Measurements from ENCODE around the gene PDSS2. TPM values are rescaled to one million over a fixed set of nuclear protein-coding genes. Genes with fewer than 3 reads are reported as not detected.

The PDSS2 gene
- total and polyA plus RNA-seq, 9 of the 15 experiments (the other 6 are each of a cell fraction or from before 2014, with no cell fraction given): 5.8 to 21.1 (median 12.0) TPM

DNA sequence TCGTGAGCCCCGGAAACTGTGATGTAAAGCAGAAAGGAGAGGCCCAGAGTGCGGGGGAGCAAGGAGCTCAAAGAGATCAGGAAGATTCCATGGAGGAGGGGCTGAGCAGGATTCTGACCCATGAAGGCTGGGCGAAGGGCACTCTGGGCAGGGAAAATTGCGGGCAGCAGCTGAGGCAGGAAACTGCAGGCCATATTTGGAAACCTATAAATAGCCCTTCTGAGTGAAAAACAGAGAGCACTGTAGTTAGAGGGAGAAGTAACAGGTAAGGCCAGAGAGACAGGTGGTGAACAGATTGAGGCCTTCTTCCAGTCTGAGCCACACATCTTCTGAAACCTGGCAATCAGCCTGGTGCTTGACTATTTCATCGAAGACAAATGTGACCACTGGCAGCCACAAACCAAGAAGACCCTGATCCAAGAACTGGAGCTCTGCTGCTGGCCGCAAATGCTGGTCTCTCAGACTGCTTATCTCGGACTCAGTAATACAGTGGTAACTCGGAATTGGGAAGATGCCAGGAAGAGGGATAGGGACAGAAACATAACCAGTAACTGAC, 329.9 kb downstream of the PDSS2 start:
- Histone ChIP-seq H4K20me1 (replicated peaks; ENCODE audit: control insufficient read depth, insufficient read depth, low read length) (no peaks in the 10 kb centered on the region), H3K4me3 (no peak overlapping the region), H3K9ac (ENCODE audit: insufficient read depth in 1 of 2, low read depth in 2 of 2, low read length in 2 of 2) (peak overlapping the region in 1 of 2 experiments; percentile 54; a peak in 1 of 4 replicates), H3K27me3 (ENCODE audit: control insufficient read depth in 2 of 2, insufficient read depth in 2 of 2, low read length in 2 of 2) (no peaks in the 10 kb centered on the region), H3K9me3 (replicated peaks; ENCODE audit: control insufficient read depth, insufficient read depth, low read depth, low read length) (no peaks in the 10 kb centered on the region), H3K9me1 (ENCODE audit: control insufficient read depth, insufficient read depth, low read length) (no peaks in the 10 kb centered on the region), H3K27ac (ENCODE audit: extremely low read depth, low read depth, low read length) (no peak overlapping the region), H3K36me3 (ENCODE audit: control insufficient read depth, insufficient read depth, low read length) (no peaks in the 10 kb centered on the region), H3K4me1 (replicated peaks in 1 of 2; ENCODE audit: control insufficient read depth in 2 of 2, insufficient read depth in 2 of 2, low read length in 2 of 2) (peaks cover 9 to 10% of the 10 kb centered on the region in 2 experiments; a peak in 4 of 5 replicates), H3K79me2 (ENCODE audit: control insufficient read depth, insufficient read depth, low read length) (no peaks in the 10 kb centered on the region), H2AFZ (ENCODE audit: low read depth, low read length) (peak overlapping the region; percentile 78), H3K4me2 (ENCODE audit: insufficient read depth, low read length) (peak overlapping the region; percentile 19; the same call in 1 of the 2 replicates)
- TF ChIP-seq SRF (CRISPR knock-in tag; IDR thresholded peaks at IDR 0.05) (peak in 1 of 2 experiments; percentile 72; a peak in 2 of 4 replicates), ZNF3 (CRISPR knock-in tag; IDR thresholded peaks at IDR 0.05) (no peak), CTBP1 (IDR thresholded peaks at IDR 0.05; ENCODE audit: borderline replicate concordance) (0 out of 2 replicates have a peak, but pooled peaks have one; percentile 15), MEF2D (tag; conservative IDR thresholded peaks at IDR 0.05; ENCODE audit: low read depth) (peak; percentile 75; the same call in 1 of the 2 replicates), NFIC (IDR thresholded peaks at IDR 0.05) (peak; percentile 77), HMG20A (CRISPR knock-in tag; conservative IDR thresholded peaks at IDR 0.05) (no peak), CXXC5 (CRISPR knock-in tag; IDR thresholded peaks at IDR 0.05) (no peak)
- TF ChIP-seq, protein P1, sequence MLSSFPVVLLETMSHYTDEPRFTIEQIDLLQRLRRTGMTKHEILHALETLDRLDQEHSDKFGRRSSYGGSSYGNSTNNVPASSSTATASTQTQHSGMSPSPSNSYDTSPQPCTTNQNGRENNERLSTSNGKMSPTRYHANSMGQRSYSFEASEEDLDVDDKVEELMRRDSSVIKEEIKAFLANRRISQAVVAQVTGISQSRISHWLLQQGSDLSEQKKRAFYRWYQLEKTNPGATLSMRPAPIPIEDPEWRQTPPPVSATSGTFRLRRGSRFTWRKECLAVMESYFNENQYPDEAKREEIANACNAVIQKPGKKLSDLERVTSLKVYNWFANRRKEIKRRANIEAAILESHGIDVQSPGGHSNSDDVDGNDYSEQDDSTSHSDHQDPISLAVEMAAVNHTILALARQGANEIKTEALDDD (IDR thresholded peaks at IDR 0.05): 0 out of 2 replicates have a peak, but pooled peaks have one; percentile 23
- 36% methylated on average over 9 of the region's 9 CpGs for WGBS (ENCODE audit: insufficient coverage, low coverage, missing lambda C conversion rate)
- in situ Hi-C loops (cut with MboI) (no loop called here), intact Hi-C loops (cut with micrococcal nuclease) (no loop called here)
- ATAC-seq (peak; percentile 56), DNase-seq (ENCODE audit: extremely low read depth in 1 of 4, low spot score in 3 of 4) (peak in 1 of 4 experiments; percentile 50), FAIRE-seq (peak; percentile 42)
- CTCF ChIA-PET (ENCODE audit: low intra/inter-chr PET ratio): no interaction called here
- no TSS peak for BruUV-seq (replicated peaks)
- POLR2A ChIA-PET: interaction anchor here (0.7 to 0.9 kb wide), 3 partner anchors 9 to 17 kb away, joined by 3 to 5 read pairs (median 3); partner anchors contain the start of gene BEND3
